ENCODE measurements around the gene HDAC4. TPM values are rescaled to one million over a fixed set of nuclear protein-coding genes. Genes with fewer than 3 reads are reported as not detected.

Gene HDAC4
- total RNA-seq, 1 donor from 2014 or later = 65.7 TPM

GRCh38 chr2:239290618-239291474 lies 110.0 kb downstream of the HDAC4 start:
- intact Hi-C loops (cut with DNase I) = loop anchor here (2.0 to 5.0 kb wide), 3 partner anchors 24 to 149 kb away; no protein-coding TSS in a partner anchor
- no peak overlapping the region for H3K4me3 ChIP-seq
- DNase-seq (ENCODE audit: low spot score in 2 of 2) = peak in 1 of 2 donors; percentile 87
- H3K4me1 ChIP-seq = peaks cover 0 to 33% of the 10 kb centered on the region in 2 donors
- H3K27ac ChIP-seq = peak overlapping the region; percentile 79 to 90
- TF ChIP-seq, protein P1, sequence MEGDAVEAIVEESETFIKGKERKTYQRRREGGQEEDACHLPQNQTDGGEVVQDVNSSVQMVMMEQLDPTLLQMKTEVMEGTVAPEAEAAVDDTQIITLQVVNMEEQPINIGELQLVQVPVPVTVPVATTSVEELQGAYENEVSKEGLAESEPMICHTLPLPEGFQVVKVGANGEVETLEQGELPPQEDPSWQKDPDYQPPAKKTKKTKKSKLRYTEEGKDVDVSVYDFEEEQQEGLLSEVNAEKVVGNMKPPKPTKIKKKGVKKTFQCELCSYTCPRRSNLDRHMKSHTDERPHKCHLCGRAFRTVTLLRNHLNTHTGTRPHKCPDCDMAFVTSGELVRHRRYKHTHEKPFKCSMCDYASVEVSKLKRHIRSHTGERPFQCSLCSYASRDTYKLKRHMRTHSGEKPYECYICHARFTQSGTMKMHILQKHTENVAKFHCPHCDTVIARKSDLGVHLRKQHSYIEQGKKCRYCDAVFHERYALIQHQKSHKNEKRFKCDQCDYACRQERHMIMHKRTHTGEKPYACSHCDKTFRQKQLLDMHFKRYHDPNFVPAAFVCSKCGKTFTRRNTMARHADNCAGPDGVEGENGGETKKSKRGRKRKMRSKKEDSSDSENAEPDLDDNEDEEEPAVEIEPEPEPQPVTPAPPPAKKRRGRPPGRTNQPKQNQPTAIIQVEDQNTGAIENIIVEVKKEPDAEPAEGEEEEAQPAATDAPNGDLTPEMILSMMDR (IDR thresholded peaks at IDR 0.05) = peak; percentile 16 to 55 (median 31)
- H3K36me3 ChIP-seq = no peaks in the 10 kb centered on the region
- no peaks in the 10 kb centered on the region for H3K9me3 ChIP-seq
- no peaks in the 10 kb centered on the region for H3K27me3 ChIP-seq

GRCh38 chr2:239289545-239289944 lies 111.3 kb downstream of the HDAC4 start:
- TF ChIP-seq, protein P1 (IDR thresholded peaks at IDR 0.05) = no peak
- no peaks in the 10 kb centered on the region for H3K27me3 ChIP-seq
- no peaks in the 10 kb centered on the region for H3K36me3 ChIP-seq
- intact Hi-C loops (cut with DNase I) = no loop called here
- H3K27ac ChIP-seq = peak overlapping the region; percentile 62 to 90
- no peaks in the 10 kb centered on the region for H3K9me3 ChIP-seq
- no peak overlapping the region for H3K4me3 ChIP-seq
- no peak for DNase-seq (ENCODE audit: low spot score in 2 of 2)
- H3K4me1 ChIP-seq = peaks cover 0 to 42% of the 10 kb centered on the region in 2 donors

DNA sequence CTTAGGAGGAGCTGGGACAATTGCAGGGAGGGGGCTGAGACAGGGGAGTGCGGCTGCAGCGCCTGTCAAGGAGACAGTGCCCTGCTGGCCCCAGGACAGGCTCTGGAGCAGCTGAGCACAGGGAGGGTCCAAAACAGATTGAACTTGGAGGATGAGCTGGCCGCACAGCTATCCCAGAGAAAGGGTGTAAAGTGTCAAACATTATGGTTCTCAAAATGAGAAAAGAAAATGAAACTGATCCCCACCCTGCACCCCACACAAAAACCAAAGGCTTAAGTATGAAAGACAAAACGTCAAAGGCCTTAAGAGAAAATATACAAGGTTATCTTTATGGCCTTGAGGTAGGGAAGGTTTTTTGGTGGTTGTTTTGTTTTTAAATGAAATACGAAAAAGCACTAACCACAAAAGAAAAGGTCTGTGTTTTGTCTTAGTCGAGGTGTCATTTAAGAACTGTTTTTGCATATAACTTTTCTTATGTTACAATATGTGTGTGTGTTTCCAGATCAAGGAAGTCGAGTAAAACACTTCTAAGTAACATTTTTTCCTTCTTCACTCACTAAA lies 111.8 kb downstream of the HDAC4 start:
- H3K27ac ChIP-seq = peak overlapping the region; percentile 62 to 90
- H3K9me3 ChIP-seq = no peaks in the 10 kb centered on the region
- TF ChIP-seq, protein P1 (IDR thresholded peaks at IDR 0.05) = no peak
- H3K4me3 ChIP-seq = no peak overlapping the region
- H3K4me1 ChIP-seq = peaks cover 0 to 42% of the 10 kb centered on the region in 2 donors
- H3K36me3 ChIP-seq = no peaks in the 10 kb centered on the region
- intact Hi-C loops (cut with DNase I) = no loop called here
- DNase-seq (ENCODE audit: low spot score in 2 of 2) = no peak
- H3K27me3 ChIP-seq = no peaks in the 10 kb centered on the region

DNA sequence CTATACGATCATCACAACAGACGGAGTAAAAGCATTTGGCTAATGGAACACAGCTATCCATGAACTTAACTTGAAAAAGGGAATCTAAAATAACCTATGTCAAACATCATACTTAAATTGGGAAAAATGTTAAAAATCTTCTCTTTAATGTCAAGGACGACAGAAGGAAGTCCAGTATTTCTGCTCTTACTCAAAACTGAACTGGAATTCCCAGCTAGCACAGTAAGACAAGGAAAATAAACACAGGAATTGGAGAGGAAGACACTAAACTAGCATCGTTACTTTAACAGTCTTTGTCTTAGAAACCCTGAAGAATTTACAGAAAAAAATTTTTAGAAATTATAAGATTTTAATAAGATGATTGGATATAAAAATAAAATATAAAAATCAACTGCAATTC lies 112.6 kb downstream of the HDAC4 start:
- TF ChIP-seq, protein P1 (IDR thresholded peaks at IDR 0.05) = no peak
- H3K9me3 ChIP-seq = no peaks in the 10 kb centered on the region
- peak overlapping the region in 1 of 2 donors; percentile 4 for H3K27ac ChIP-seq
- H3K27me3 ChIP-seq = no peaks in the 10 kb centered on the region
- no peaks in the 10 kb centered on the region for H3K36me3 ChIP-seq
- no peak for DNase-seq (ENCODE audit: low spot score in 2 of 2)
- no peak overlapping the region for H3K4me3 ChIP-seq
- peaks cover 0 to 42% of the 10 kb centered on the region in 2 donors for H3K4me1 ChIP-seq
- intact Hi-C loops (cut with DNase I) = no loop called here

DNA sequence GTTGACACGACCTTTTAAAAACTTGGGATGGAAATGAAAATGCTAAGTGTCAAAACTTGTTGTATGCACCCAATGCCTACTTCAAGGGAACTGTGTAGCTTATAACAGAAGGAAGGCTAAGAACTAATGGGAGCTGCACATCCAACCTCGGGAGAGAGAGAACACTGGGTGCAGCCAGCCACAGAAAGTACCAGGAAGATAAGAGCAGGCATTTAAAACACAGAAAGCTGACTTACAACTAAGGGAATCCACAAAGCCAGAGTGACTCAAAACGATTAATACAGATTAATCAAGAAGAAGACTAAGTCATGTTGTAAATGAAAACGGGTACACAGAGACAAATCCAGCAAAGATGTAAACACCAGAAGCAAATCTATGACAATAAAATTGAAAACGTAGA lies 113.4 kb downstream of the HDAC4 start:
- Histone ChIP-seq H3K27ac (peak overlapping the region in 1 of 2 donors; percentile 21), H3K4me3 (no peak overlapping the region), H3K36me3 (no peaks in the 10 kb centered on the region), H3K4me1 (peaks cover 0 to 42% of the 10 kb centered on the region in 2 donors), H3K9me3 (no peaks in the 10 kb centered on the region), H3K27me3 (no peaks in the 10 kb centered on the region)
- TF ChIP-seq, protein P1 (IDR thresholded peaks at IDR 0.05) = no peak
- no peak for DNase-seq (ENCODE audit: low spot score in 2 of 2)
- intact Hi-C loops (cut with DNase I) = no loop called here
